SK-N-SH (cell line): ENCODE data around the gene TIMM22. TPM values are rescaled to one million over a fixed set of nuclear protein-coding genes. Genes with fewer than 3 reads are reported as not detected.
A peak's percentile ranks its signal among the peaks of the same experiment; 100 is the strongest.

Experiments
- CTCF ChIA-PET: fragments of 300-600, 350-600 bp; formaldehyde crosslinking; extraction: SDS; loops from one replicate; lab custom pipeline; 2021; lab: Yijun Ruan, JAX
- POLR2A ChIA-PET: fragments of 350-600 bp; sonication (Branson Sonifier 250); formaldehyde crosslinking; extraction: SDS; loops from one replicate; lab custom pipeline; 2020; ENCODE audit warnings: antibody characterized with exemption, inconsistent platforms; lab: Yijun Ruan, JAX
- DNase-seq: peaks from one replicate; pipeline ENCODE4 v3.0.0; 2012
- H2AFZ ChIP-seq: fragments of 200-600 bp; sonication (generic); 2 replicates; pipeline ENCODE4 v1.8.1; 2016; ENCODE audit warnings: antibody characterized with exemption, mild to moderate bottlenecking, low read depth
- H3F3A ChIP-seq: fragments of 200-600 bp; sonication (generic); replicated peaks from 2 replicates; pipeline ENCODE3; 2016; ENCODE audit warnings: antibody characterized with exemption, mild to moderate bottlenecking; ENCODE audit not compliant: insufficient read depth
- H3K27ac ChIP-seq, 2 experiments: fragments of 200-500 bp in 1 of 2; fragments of 200-600 bp in 1 of 2; sonication (Bioruptor generic) in 1 of 2; sonication (generic), shearing (Covaris generic) in 1 of 2; 2 replicates each; pipeline versions ENCODE4 v1.5.1 to v1.6.1; 2014 to 2016; ENCODE audit warnings: low read depth in 2 of 2, inconsistent platforms in 1 of 2, low read length in 1 of 2, mild to moderate bottlenecking in 1 of 2, mixed read lengths in 1 of 2
- H3K27me3 ChIP-seq: fragments of 200-600 bp; sonication (generic), shearing (Covaris generic); 2 replicates; pipeline ENCODE4 v1.6.1; 2016; ENCODE audit warnings: mixed run types; ENCODE audit not compliant: insufficient read depth
- H3K36me3 ChIP-seq, 2 experiments: fragments of 200-500 bp in 1 of 2; fragments of 200-600 bp in 1 of 2; sonication (Bioruptor generic) in 1 of 2; sonication (generic) in 1 of 2; replicated peaks in 1 of 2; 2 replicates each; pipeline versions ENCODE3 to v1.5.1; 2014 to 2016; ENCODE audit warnings: low read length in 1 of 2, mild to moderate bottlenecking in 1 of 2; ENCODE audit not compliant: insufficient read depth in 2 of 2, control insufficient read depth in 1 of 2
- H3K4me1 ChIP-seq, 2 experiments: fragments of 200-500 bp in 1 of 2; fragments of 200-600 bp in 1 of 2; sonication (Bioruptor generic) in 1 of 2; sonication (generic), shearing (Covaris generic) in 1 of 2; 2 replicates each; pipeline versions ENCODE4 v1.5.1 to v1.6.1; 2014 to 2016; ENCODE audit warnings: low read depth in 1 of 2, low read length in 1 of 2, mixed run types in 1 of 2; ENCODE audit not compliant: insufficient read depth in 2 of 2, control insufficient read depth in 1 of 2
- H3K4me2 ChIP-seq: fragments of 200-600 bp; sonication (generic), shearing (Covaris generic); 2 replicates; pipeline ENCODE4 v1.6.1; 2017; ENCODE audit warnings: mixed run types
- H3K4me3 ChIP-seq, 2 experiments: fragments of 200-500 bp in 1 of 2; fragments of 200-600 bp in 1 of 2; sonication (Bioruptor generic) in 1 of 2; sonication (generic), shearing (Covaris generic) in 1 of 2; 2 replicates each; pipeline versions ENCODE4 v1.5.1 to v1.8.1; 2014 to 2016; ENCODE audit warnings: low read depth in 2 of 2, inconsistent platforms in 1 of 2, low read length in 1 of 2, mild to moderate bottlenecking in 1 of 2, mixed read lengths in 1 of 2, moderate library complexity in 1 of 2
- H3K79me2 ChIP-seq: fragments of 200-600 bp; sonication (generic); 2 replicates; pipeline ENCODE4 v1.8.1; 2017; ENCODE audit warnings: mild to moderate bottlenecking; ENCODE audit not compliant: insufficient read depth
- H3K9ac ChIP-seq: fragments of 200-600 bp; sonication (generic); 2 replicates; pipeline ENCODE4 v1.6.1; 2017; ENCODE audit warnings: mixed run types
- H3K9me2 ChIP-seq: fragments of 200-600 bp; sonication (generic); 2 replicates; pipeline ENCODE4 v1.6.1; 2017; ENCODE audit warnings: mixed run types
- H3K9me3 ChIP-seq: fragments of 200-600 bp; sonication (generic); 2 replicates; pipeline ENCODE4 v1.6.1; 2017; ENCODE audit warnings: mixed run types, mild to moderate bottlenecking, moderate library complexity
- H4K20me1 ChIP-seq: fragments of 200-600 bp; sonication (generic); 2 replicates; pipeline ENCODE4 v1.6.1; 2017; ENCODE audit warnings: mild to moderate bottlenecking, mixed run types; ENCODE audit not compliant: insufficient read depth
- CHD2 ChIP-seq: fragments of 150-350 bp; IDR thresholded peaks from 2 replicates; pipeline ENCODE4 v1.6.1; 2018; ENCODE audit warnings: low read length; ENCODE audit not compliant: partially characterized antibody
- CTCF ChIP-seq: fragments of 200-600 bp; sonication (generic); IDR thresholded peaks from 2 replicates; pipeline ENCODE4 v1.6.1; 2017; ENCODE audit warnings: antibody characterized with exemption, mild to moderate bottlenecking, moderate library complexity
- ELF1 ChIP-seq: IDR thresholded peaks from 2 replicates; pipeline ENCODE4 v1.4.0; 2012
- EP300 ChIP-seq, 2 experiments: IDR thresholded peaks; 2 replicates each; pipeline versions ENCODE4 v1.4.0 to v1.6.1; 2012; ENCODE audit warnings: borderline replicate concordance in 1 of 2, low read depth in 1 of 2, low read length in 1 of 2
- FOXJ3 ChIP-seq: sonication (generic); formaldehyde crosslinking; IDR thresholded peaks from 2 replicates; pipeline ENCODE4 v1.5.1; 2020; ENCODE audit warnings: mild to moderate bottlenecking, missing genetic modification reagents
- FOXM1 ChIP-seq: IDR thresholded peaks from 2 replicates; pipeline ENCODE4 v1.4.0; 2012; ENCODE audit warnings: low read depth, mild to moderate bottlenecking
- GABPA ChIP-seq: IDR thresholded peaks from 2 replicates; pipeline ENCODE4 v1.4.0; 2012; ENCODE audit warnings: low read depth, mild to moderate bottlenecking
- IRF3 ChIP-seq: fragments of 150-350 bp; IDR thresholded peaks from 2 replicates; pipeline ENCODE4 v1.6.1; 2016; ENCODE audit warnings: mild to moderate bottlenecking, low read depth, low read length
- MEF2A ChIP-seq: IDR thresholded peaks from 2 replicates; pipeline ENCODE4 v1.4.0; 2012; ENCODE audit warnings: low read depth, borderline replicate concordance
- NFIC ChIP-seq: IDR thresholded peaks from 2 replicates; pipeline ENCODE4 v1.4.0; 2012; ENCODE audit warnings: borderline replicate concordance
- RAD21 ChIP-seq: IDR thresholded peaks from 2 replicates; pipeline ENCODE4 v1.6.1; 2012; ENCODE audit warnings: mild to moderate bottlenecking, low read length
- REST ChIP-seq: IDR thresholded peaks from 2 replicates; pipeline ENCODE4 v1.6.1; 2012; ENCODE audit warnings: mild to moderate bottlenecking, low read depth, low read length, moderate library complexity
- SIN3A ChIP-seq: IDR thresholded peaks from 2 replicates; pipeline ENCODE4 v1.6.1; 2012; ENCODE audit warnings: low read depth, mild to moderate bottlenecking, low read length, moderate library complexity, borderline replicate concordance
- SMC3 ChIP-seq: IDR thresholded peaks from 2 replicates; pipeline ENCODE4 v1.6.1; 2012; ENCODE audit warnings: low read depth, low read length, improper control_type of control experiment
- TAF1 ChIP-seq: IDR thresholded peaks from 2 replicates; pipeline ENCODE4 v1.6.1; 2012; ENCODE audit warnings: low read depth, mild to moderate bottlenecking, low read length, moderate library complexity, borderline replicate concordance
- TCF12 ChIP-seq: IDR thresholded peaks from 2 replicates; pipeline ENCODE4 v1.4.0; 2012
- USF1 ChIP-seq: IDR thresholded peaks from 2 replicates; pipeline ENCODE4 v1.4.0; 2012; ENCODE audit warnings: low read depth, borderline replicate concordance
- YY1 ChIP-seq: IDR thresholded peaks from 2 replicates; pipeline ENCODE4 v1.4.0; 2012; ENCODE audit warnings: low read depth, mild to moderate bottlenecking
- ZBTB33 ChIP-seq: IDR thresholded peaks from 2 replicates; pipeline ENCODE4 v1.4.0; 2012; ENCODE audit warnings: low read depth, borderline replicate concordance
- WGBS: methylation state at CpG from one replicate; pipeline ENCODE4 v1.1.6; 2017; ENCODE audit warnings: low lambda C conversion rate; 5-methylcytosine and 5-hydroxymethylcytosine counted together
- polyA plus RNA-seq, 3 experiments: library from polyadenylated mRNA; depleted of rRNA; stranded (reverse); fragments of >200 nt; gene quantifications; 2 replicates each; pipeline ENCODE4 v1.2.3, GENCODE V29; 2012

Gene TIMM22
- polyA plus RNA-seq, 1 of the 3 experiments (the other 2 are of a cell fraction) = 9.9 TPM

GRCh38 chr17:1007310-1008007 is 10.5 kb downstream of the TIMM22 start:
- Histone ChIP-seq H3K4me3 (no peak overlapping the region), H3F3A (peaks cover 25% of the 10 kb centered on the region), H2AFZ (no peak overlapping the region), H3K27ac (no peak overlapping the region), H3K79me2 (no peaks in the 10 kb centered on the region), H3K9ac (no peak overlapping the region), H3K9me2 (no peaks in the 10 kb centered on the region), H3K36me3 (peaks cover 20 to 57% of the 10 kb centered on the region in 2 experiments), H4K20me1 (peaks cover 38% of the 10 kb centered on the region), H3K4me1 (peaks cover 10 to 26% of the 10 kb centered on the region in 2 experiments; a peak in 3 of 4 replicates), H3K27me3 (no peaks in the 10 kb centered on the region), H3K9me3 (no peaks in the 10 kb centered on the region), H3K4me2 (no peak overlapping the region)
- 90% methylated on average over 11 of the region's 16 CpGs for WGBS
- ChIA-PET POLR2A (no interaction called here), CTCF (interaction anchor here (1.7 to 2.3 kb wide), 2 partner anchors 8 to 10 kb away, joined by 8 to 9 read pairs; partner anchors contain the start of gene TIMM22)
- peak; percentile 30 for DNase-seq
- TF ChIP-seq SIN3A = no peak
- no peak for TF ChIP-seq GABPA
- TF ChIP-seq TAF1 = no peak
- no peak for TF ChIP-seq CTCF
- no peak for TF ChIP-seq IRF3
- no peak for TF ChIP-seq CHD2
- TF ChIP-seq FOXJ3 (CRISPR knock-in tag) = no peak
- TF ChIP-seq RAD21 = no peak
- TF ChIP-seq ELF1 = no peak
- no peak for TF ChIP-seq YY1
- no peak for TF ChIP-seq REST
- no peak for TF ChIP-seq NFIC
- no peak for TF ChIP-seq MEF2A
- TF ChIP-seq FOXM1 = no peak
- no peak for TF ChIP-seq TCF12
- TF ChIP-seq USF1 = no peak
- no peak for TF ChIP-seq ZBTB33
- TF ChIP-seq SMC3 = no peak
- TF ChIP-seq EP300 (IDR thresholded peaks at IDR 0.05; ENCODE audit: borderline replicate concordance in 1 of 2, low read depth in 1 of 2, low read length in 1 of 2) = no peak
